ENCODE measurements around the gene KCNK16.

DNA sequence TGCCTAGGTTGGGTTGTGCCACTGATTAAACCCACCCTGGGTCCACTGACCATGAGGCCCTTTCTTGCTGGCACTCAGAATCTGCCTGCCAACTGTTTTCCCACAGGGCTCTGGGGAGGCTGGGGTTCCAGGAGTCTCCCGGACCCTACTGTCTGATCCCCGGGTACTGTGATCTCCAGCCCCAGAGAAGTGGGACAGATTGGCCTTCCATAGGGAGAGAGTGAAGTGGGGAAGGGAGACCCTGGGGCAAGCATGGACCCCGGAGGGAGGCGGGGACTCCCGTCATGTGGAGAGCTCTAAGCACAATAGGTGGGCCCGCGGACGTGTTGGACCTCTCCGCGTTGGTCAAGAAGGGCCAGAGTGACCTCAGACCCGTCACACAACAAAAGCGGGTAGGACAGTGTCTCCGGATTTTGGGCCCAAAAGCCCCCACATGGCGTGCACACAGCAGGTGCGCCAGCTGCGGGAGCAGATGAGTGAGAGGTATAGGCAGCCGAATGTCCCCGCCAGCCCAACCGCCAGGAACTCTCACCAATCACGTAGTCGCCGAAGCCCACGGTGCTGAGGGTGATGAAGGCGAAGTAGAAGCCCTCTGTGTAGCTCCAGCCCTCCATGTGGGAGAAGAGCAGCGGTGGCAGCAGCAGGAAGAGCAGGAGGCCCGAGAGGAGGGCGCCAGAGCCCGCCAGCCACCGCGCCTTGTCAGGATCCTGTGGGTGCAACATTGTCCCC lies 18.9 kb downstream of the KCNK16 start:
- TF ChIP-seq, protein P1, sequence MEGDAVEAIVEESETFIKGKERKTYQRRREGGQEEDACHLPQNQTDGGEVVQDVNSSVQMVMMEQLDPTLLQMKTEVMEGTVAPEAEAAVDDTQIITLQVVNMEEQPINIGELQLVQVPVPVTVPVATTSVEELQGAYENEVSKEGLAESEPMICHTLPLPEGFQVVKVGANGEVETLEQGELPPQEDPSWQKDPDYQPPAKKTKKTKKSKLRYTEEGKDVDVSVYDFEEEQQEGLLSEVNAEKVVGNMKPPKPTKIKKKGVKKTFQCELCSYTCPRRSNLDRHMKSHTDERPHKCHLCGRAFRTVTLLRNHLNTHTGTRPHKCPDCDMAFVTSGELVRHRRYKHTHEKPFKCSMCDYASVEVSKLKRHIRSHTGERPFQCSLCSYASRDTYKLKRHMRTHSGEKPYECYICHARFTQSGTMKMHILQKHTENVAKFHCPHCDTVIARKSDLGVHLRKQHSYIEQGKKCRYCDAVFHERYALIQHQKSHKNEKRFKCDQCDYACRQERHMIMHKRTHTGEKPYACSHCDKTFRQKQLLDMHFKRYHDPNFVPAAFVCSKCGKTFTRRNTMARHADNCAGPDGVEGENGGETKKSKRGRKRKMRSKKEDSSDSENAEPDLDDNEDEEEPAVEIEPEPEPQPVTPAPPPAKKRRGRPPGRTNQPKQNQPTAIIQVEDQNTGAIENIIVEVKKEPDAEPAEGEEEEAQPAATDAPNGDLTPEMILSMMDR (IDR thresholded peaks at IDR 0.05; ENCODE audit: poor library complexity, severe bottlenecking), result no peak
- TF ChIP-seq EZH2 (IDR thresholded peaks at IDR 0.05; ENCODE audit: borderline replicate concordance, insufficient read depth, low read length, poor library complexity, severe bottlenecking) (no peak), TAF1 (IDR thresholded peaks at IDR 0.05; ENCODE audit: low read depth) (no peak), EP300 (conservative IDR thresholded peaks at IDR 0.05; ENCODE audit: poor library complexity, severe bottlenecking) (no peak), POLR2AphosphoS5 (IDR thresholded peaks at IDR 0.05) (no peak), MXI1 (conservative IDR thresholded peaks at IDR 0.05; ENCODE audit: poor library complexity, severe bottlenecking) (no peak), SMC3 (conservative IDR thresholded peaks at IDR 0.05; ENCODE audit: poor library complexity) (peak; percentile 36)
- TF ChIP-seq, protein P2, sequence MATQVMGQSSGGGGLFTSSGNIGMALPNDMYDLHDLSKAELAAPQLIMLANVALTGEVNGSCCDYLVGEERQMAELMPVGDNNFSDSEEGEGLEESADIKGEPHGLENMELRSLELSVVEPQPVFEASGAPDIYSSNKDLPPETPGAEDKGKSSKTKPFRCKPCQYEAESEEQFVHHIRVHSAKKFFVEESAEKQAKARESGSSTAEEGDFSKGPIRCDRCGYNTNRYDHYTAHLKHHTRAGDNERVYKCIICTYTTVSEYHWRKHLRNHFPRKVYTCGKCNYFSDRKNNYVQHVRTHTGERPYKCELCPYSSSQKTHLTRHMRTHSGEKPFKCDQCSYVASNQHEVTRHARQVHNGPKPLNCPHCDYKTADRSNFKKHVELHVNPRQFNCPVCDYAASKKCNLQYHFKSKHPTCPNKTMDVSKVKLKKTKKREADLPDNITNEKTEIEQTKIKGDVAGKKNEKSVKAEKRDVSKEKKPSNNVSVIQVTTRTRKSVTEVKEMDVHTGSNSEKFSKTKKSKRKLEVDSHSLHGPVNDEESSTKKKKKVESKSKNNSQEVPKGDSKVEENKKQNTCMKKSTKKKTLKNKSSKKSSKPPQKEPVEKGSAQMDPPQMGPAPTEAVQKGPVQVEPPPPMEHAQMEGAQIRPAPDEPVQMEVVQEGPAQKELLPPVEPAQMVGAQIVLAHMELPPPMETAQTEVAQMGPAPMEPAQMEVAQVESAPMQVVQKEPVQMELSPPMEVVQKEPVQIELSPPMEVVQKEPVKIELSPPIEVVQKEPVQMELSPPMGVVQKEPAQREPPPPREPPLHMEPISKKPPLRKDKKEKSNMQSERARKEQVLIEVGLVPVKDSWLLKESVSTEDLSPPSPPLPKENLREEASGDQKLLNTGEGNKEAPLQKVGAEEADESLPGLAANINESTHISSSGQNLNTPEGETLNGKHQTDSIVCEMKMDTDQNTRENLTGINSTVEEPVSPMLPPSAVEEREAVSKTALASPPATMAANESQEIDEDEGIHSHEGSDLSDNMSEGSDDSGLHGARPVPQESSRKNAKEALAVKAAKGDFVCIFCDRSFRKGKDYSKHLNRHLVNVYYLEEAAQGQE (IDR thresholded peaks at IDR 0.05; ENCODE audit: borderline replicate concordance), result no peak
